Amygdala (tissue), 56 donors: ENCODE measurements around the gene RNF225.
A peak's percentile ranks its signal among the peaks of the same experiment; 100 is the strongest.
"Not testable (repeated sequence)": the region's sequence is repeated elsewhere in the genome, so short reads cannot be mapped to it uniquely, and the experiment has no call there.

Experiments used
- DNase-seq, 56 donors: peaks; one replicate each; lab custom pipeline; 2025; lab: John Stamatoyannopoulos, UW

Gene RNF225

DNA sequence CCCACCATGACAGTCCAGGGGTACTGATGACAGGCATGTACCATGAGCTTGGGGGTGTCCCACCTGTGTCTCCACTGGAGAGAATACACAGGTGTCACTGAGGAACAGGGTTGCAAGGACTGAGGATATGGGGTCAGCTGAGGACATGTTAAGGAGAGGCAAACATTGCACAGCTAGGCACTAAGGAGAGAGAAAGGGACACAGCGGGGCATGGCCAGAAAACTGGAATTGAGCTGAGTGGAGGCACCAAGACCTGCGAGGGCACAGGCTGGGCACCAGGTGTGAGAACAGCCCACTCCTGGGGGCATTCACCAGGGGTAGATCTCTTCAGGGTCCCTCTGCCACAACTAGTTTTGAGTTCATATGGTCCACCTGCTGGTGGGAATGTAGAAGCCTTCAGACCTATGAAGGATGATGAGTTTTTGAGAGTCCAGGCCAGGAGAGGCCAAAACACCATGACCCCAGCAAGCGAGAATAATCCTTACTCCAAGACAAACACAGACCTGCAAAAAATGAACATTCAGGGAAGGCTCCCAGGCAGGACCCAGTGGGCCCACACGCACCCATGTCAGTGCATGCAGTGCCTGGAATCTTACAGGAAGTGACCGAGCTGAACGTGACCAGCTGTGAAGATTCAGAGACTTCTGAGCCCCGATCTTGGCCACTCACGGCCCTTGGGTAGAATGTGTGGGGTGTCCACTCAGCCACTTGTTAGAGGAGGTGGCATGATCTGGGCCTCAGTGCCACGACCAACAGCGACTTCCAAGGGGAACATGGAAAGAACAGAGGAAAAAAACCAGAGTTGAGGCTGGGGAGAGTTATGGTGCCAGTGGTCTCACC is 11.6 kb downstream of the RNF225 start:
- DNase-seq, result no peak

DNA sequence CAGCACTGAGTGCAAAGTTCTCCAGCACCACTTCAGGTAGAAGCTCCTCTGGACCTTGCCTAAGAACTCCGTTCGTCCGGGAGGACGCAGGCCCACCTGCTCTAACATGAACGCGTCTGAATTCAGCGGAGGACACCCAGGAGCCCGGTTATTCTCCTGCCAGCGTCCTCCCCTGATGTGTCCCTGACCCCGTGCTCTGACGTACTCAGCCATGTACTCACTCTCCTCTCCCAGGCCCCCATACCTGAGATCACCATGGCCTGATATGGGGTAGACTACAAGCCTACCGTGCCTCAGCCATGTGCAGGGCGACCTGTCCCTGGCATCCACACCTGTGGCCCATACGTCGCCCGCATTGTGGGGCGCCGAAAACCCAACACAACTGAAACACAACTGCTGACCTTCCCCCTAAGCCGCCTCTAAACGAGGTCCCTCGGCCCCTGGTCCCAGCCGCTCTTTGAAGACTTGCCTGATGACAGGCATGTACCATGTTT is 12.2 kb downstream of the RNF225 start:
- no peak for DNase-seq

DNA sequence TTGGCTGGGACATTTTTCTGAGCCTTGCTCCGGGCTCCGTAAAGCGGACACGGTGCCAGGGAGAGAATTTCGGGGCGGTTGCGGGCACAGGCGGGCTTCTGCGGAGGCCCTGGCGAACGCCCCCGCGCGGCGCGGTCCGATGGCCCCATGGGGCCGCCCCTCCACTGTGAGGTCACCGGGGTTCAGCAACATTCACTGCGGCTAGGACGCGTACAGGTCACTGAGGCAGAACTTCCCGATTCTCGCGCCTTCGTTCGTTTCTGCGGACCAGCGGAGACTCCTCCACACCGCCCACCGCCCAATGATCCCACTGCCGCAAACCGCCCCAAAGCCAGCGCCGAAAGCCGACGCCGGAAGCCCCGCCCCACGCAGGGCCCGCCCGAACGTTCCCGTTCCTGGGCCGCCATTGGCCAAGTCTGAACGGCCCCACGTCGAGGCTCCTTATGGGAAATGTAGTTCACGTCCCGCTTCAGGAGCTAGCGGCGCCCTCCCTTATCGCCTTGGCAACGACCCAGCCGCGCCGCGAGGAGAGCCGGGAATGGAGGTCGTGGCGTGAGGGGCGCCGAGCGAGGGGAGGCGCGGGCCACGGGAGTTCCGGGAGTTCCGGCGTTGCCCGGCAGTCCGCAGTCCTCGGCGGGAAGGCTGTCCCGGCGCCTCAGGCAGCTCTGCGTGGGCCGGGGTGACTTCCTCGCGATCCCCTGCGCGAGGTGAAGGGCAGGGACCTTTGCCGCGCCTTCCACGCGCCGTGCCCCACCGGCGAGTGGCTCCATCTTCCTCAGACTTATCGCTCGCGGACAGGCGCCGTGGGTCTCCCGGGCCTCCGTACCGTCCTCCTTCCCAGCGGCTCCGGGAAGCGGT is 12.9 kb downstream of the RNF225 start, which contains the start of gene ZNF584:
TSS of gene ZNF584 (plus strand) at position 498 of the 858 bp plus-strand sequence. CDS start 499 bp downstream, outside the sequence.
- peak; percentile 55 to 97 (median 92) for DNase-seq

DNA sequence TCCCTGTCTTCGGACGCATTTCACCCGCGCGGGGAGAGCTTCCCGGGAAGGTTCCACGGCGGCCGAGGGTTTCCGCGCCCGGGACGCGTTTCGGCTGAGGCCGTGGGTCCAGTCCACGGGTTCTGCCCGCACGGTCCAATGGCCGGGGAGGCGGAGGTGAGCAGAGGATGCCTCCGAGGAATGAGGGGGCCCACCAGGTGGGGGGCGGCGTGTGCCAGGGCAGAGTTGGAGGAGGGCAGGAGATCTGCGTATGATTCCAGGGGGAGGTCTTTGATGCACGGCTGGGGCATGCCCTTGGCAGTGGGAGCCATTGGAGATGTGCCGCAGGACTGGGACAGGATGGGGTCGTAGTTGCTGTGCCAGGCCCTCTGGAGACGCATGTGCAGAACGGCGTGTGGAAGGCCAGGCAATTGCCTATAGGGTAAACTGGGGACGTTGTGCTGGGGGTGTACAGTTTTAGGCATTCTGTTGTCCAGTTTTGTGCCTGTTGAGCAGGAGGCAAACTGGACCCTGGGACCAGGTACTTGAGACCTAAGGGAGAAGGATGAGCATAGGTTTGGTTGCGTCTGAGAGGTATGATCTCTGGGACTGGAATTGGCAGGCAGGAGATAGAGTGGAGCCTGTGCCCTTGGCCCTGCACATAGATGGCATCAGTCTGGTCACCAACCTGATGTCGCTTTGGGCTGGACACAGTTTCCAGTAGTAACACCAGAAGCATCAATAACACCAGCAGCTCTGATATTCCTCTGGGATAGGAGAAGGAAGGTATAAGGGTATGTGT is 13.7 kb downstream of the RNF225 start:
- peak in 10 of 56 donors; percentile 10 to 45 (median 31) for DNase-seq

DNA sequence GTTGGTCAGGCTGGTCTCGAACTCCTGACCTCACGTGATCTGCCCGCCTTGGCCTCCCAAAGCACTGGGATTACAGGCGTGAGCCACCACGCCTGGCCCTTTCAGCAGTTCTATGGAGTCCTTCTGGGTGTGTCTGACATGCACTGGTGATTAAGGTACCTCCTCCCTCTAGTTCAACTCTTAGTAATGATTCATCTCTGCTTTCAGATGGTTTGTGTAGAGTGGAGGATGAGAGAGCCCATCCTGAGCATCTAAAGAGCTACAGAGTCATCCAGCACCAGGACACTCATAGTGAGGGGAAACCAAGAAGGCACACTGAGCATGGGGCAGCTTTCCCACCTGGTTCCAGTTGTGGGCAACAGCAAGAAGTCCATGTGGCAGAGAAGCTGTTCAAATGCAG is 21.1 kb downstream of the RNF225 start:
- no peak for DNase-seq

DNA sequence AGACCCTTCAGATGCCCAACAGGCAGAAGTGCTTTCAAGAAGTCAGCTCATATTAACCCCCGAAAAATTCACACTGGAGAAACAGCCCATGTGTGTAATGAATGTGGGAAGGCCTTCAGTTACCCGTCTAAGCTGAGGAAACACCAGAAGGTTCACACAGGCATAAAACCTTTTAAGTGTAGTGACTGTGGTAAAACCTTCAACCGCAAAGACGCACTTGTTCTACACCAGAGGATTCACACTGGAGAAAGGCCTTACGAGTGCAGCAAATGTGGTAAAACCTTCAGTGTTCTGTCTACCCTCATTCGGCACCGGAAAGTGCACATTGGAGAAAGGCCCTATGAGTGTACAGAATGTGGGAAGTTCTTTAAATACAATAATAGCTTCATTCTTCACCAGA is 21.6 kb downstream of the RNF225 start:
- DNase-seq, result no peak

DNA sequence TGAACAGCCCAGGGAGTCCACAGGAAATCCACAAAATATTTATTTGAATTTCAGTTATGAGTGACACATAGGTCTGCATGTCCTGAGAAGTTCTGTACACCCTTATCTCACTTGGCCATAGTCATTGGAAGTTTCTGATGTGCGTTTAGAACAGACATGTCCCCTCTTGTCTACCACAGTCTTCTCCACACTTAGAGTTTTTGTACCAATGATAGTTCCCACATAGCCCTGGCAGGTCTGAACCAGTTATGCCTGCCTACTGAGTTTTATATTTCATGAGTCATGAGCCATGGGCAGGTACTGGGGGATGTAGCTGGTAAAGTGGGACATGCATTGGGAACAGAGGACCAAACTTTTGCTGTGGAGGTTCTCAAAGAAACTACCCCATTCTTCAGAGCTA is 33.2 kb downstream of the RNF225 start:
- no peak for DNase-seq

DNA sequence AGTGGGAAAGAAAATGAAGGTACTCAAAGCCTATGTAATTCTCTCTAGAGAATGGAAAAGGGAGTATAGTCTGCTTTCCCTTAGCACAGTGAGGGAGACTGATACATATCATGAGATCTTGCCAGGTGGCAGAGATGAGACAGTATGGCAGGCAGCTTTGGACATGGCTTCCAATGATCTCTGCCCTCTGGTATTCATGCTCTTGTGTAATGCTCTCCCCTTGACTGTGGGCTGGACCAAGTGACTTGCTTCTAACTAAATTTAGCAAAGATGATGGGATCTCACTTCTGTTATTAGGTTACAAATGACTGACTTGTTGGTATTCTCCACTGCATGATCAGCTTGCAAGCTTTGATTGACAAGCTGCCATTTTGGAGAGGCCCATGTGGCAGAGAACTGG is 34.3 kb downstream of the RNF225 start:
- no peak for DNase-seq

DNA sequence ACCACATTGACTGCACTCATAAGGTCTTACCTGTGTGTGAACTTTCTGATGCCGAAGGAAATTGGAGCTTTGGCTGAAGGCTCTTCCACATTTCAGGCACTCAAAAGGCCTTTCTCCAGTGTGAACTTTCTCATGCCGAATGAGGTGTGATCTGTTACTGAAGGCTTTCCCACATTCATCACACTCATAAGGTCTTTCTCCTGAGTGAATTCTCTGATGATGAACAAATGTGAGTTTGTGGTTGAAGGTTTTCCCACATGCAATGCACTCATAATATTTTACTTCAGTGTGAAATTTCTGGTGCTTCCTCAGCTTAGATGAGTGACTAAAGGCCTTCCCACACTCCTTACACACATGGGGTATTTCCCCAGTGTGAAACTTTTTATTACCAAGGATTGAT is 38.8 kb downstream of the RNF225 start:
- DNase-seq, result no peak

DNA sequence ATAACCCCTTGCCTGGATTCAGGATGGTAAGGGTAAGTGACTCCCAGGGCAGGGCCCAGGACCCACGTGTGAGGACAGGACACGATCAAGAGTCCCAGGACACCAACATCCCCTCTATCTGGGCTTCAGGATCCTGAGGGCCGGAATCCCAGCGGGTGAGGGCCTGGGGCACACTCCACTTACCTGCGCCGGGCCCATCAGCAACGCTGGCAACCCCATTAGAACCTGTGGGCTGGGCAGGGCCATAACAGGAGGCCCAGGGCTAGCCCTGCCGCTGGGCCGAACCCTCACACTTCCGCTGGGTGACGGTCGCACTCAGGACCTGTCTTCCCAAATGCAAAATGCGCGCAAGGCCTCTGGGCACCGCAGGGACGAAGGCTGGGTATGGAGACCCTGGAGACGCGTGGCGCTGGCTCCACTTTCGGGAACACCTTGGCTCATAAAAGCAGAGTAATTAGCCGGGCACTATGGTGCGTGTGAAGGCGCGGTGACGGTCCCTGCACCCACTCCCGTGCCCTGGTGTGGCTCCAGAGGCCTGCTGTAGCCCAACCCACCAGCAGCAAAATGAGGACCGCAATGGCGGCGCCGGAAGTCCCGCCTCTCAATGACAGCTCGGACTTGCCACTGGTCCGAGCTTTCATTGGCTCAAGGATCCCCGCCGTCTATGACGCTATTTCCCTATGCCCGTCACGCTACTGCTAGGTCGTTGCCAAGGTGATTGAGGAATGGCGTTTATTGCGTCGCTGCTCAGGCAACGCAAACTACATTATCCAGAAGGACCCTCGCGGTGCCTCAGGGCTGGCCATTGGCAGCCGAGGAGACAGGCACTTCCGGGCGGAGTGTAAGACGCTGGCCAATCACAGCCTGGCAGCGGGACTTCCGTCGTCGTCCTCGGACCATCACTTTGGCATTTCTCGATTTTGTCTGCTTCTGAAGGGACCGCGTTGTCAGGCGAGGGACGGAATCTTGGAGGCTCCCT is 44.4 kb downstream of the RNF225 start, which contains the start of gene ZNF132:
TSS of gene ZNF132 (minus strand) at position 578 of the 979 bp plus-strand sequence. CDS start at position 246, 332 bp downstream.
- DNase-seq, result peak; percentile 66 to 100 (median 98)

DNA sequence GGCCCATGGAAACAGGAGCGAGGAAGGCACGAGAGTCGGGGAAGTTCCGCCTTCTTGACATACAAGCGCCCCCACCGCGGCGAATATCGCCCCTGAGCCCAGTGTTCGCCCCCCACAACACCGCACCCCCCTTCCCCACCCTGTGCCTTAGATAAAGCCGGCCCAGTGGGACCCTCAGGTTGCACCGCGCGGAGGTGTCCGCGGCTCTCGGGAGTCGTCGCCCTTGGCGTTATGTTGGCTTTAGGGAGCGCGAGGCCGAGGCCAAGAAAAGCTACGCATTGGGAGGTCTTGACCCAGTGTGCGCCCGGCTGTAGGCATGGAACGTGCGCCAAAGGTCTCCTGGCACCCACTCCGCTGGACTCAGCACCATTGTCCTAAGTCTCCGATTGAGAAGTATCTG is 45.1 kb downstream of the RNF225 start:
- DNase-seq, result peak in 2 of 56 donors; percentile 40 to 54

DNA sequence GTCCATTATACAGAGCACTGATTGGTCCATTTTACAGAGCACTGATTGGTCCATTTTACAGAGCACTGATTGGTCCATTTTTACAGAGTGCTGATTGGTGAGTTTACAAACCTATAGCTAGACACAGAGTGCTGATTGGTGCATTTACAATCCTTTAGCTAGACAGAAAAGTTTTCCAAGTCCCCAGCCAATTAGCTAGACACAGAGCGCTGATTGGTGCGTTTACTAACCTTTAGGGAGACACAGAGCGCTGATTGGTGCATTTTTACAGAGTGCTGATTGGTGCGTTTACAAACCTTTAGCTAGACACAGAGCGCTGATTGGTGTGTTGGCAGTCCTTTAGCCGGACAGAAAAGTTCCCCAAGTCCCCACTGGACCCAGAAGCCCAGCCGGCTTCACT is 47.5 kb downstream of the RNF225 start:
- not testable (repeated sequence) for DNase-seq
